IMR-90 (cell line): ENCODE measurements around the gene PIAS4. TPM values are rescaled to one million over a fixed set of nuclear protein-coding genes. Genes with fewer than 3 reads are reported as not detected.

ENCODE experiments used
- ATAC-seq: fragments of 200-7000 bp; cut with Tn5 transposase; 2 replicates; pipeline ENCODE4 v1.9.1; 2020; ENCODE audit warnings: low read depth, mild to moderate bottlenecking, moderate library complexity
- BruUV-seq: library from RNA; stranded (reverse); fragments of 400-500 nt; replicated peaks from 2 replicates; lab custom pipeline; 2021; lab: Mats Ljungman, UMichigan
- CTCF ChIA-PET: fragments of 300-600 bp; formaldehyde crosslinking; extraction: SDS; loops from one replicate; lab custom pipeline; 2021; ENCODE audit warnings: antibody characterized with exemption; lab: Yijun Ruan, JAX
- POLR2A ChIA-PET: fragments of 300-600 bp; sonication (Branson Sonifier 250); formaldehyde crosslinking; loops from one replicate; lab custom pipeline; 2022; ENCODE audit warnings: antibody characterized with exemption; ENCODE audit not compliant: unreplicated experiment; lab: Charles Lee
- DNase-seq: peaks from one replicate; pipeline ENCODE4 v3.0.0; 2013
- H2AFZ ChIP-seq: replicated peaks from 2 replicates; pipeline ENCODE3; 2013; ENCODE audit warnings: low read length, mild to moderate bottlenecking; ENCODE audit not compliant: poor library complexity
- H2AK5ac ChIP-seq: 2 replicates; pipeline ENCODE4 v1.6.1; 2013; ENCODE audit warnings: low read depth, low read length, inconsistent platforms
- H2AK9ac ChIP-seq: replicated peaks from 2 replicates; pipeline ENCODE3; 2013; ENCODE audit warnings: mild to moderate bottlenecking, low read depth, low read length, moderate library complexity; ENCODE audit not compliant: poor library complexity
- H2BK120ac ChIP-seq: 2 replicates; pipeline ENCODE4 v1.6.1; 2013; ENCODE audit warnings: low read depth, low read length, inconsistent platforms
- H2BK15ac ChIP-seq: 3 replicates; pipeline ENCODE4 v1.6.1; 2013; ENCODE audit warnings: low read depth, low read length, inconsistent platforms
- H2BK20ac ChIP-seq: 2 replicates; pipeline ENCODE4 v1.6.1; 2013; ENCODE audit warnings: low read depth, mild to moderate bottlenecking, inconsistent platforms, low read length, moderate library complexity
- H2BK5ac ChIP-seq: 2 replicates; pipeline ENCODE4 v1.6.1; 2013; ENCODE audit warnings: mild to moderate bottlenecking, low read depth, low read length, inconsistent platforms; ENCODE audit not compliant: poor library complexity, severe bottlenecking
- H3K14ac ChIP-seq: replicated peaks from 2 replicates; pipeline ENCODE4 v1.6.1; 2013; ENCODE audit warnings: low read depth, low read length, inconsistent platforms
- H3K18ac ChIP-seq: 2 replicates; pipeline ENCODE4 v1.6.1; 2013; ENCODE audit warnings: low read depth, low read length, control low read depth
- H3K23ac ChIP-seq: 2 replicates; pipeline ENCODE4 v1.6.1; 2013; ENCODE audit warnings: low read depth, low read length, inconsistent platforms
- H3K27ac ChIP-seq: 2 replicates; pipeline ENCODE4 v1.5.1; 2013; ENCODE audit warnings: mild to moderate bottlenecking, control low read depth, low read length; ENCODE audit not compliant: insufficient read depth
- H3K27me3 ChIP-seq: 2 replicates; pipeline ENCODE4 v1.6.1; 2013; ENCODE audit warnings: low read length; ENCODE audit not compliant: control insufficient read depth, insufficient read depth
- H3K36me3 ChIP-seq: 2 replicates; pipeline ENCODE4 v1.6.1; 2013; ENCODE audit warnings: low read length, mixed read lengths; ENCODE audit not compliant: control insufficient read depth, insufficient read depth
- H3K4ac ChIP-seq: 2 replicates; pipeline ENCODE4 v1.6.1; 2013; ENCODE audit warnings: low read depth, low read length, inconsistent platforms
- H3K4me1 ChIP-seq: 2 replicates; pipeline ENCODE4 v1.6.1; 2013; ENCODE audit warnings: low read length, mixed read lengths; ENCODE audit not compliant: control insufficient read depth, insufficient read depth
- H3K4me2 ChIP-seq: 2 replicates; pipeline ENCODE4 v1.6.1; 2013; ENCODE audit warnings: low read depth, mild to moderate bottlenecking, control low read depth, low read length, moderate library complexity
- H3K4me3 ChIP-seq: 2 replicates; pipeline ENCODE4 v1.5.1; 2013; ENCODE audit warnings: low read depth, mild to moderate bottlenecking, control low read depth, low read length, moderate library complexity; ENCODE audit not compliant: insufficient read depth
- H3K56ac ChIP-seq: 2 replicates; pipeline ENCODE4 v1.6.1; 2013; ENCODE audit warnings: low read length, inconsistent platforms; ENCODE audit not compliant: insufficient read depth; ENCODE audit errors: extremely low read depth
- H3K79me1 ChIP-seq, 2 experiments: 2 replicates each; pipeline ENCODE4 v1.6.1; 2013; ENCODE audit warnings: low read length in 2 of 2, inconsistent platforms in 1 of 2, low read depth in 1 of 2
- H3K9ac ChIP-seq: 2 replicates; pipeline ENCODE4 v1.6.1; 2013; ENCODE audit warnings: low read depth, low read length, control low read depth
- H3K9me1 ChIP-seq: 2 replicates; pipeline ENCODE4 v1.6.1; 2013; ENCODE audit warnings: low read length, inconsistent platforms; ENCODE audit not compliant: insufficient read depth
- H3K9me3 ChIP-seq: 2 replicates; pipeline ENCODE4 v1.6.1; 2013; ENCODE audit warnings: low read length; ENCODE audit not compliant: control insufficient read depth, insufficient read depth
- H4K20me1 ChIP-seq: 2 replicates; pipeline ENCODE4 v1.6.1; 2013; ENCODE audit warnings: low read length, inconsistent platforms; ENCODE audit not compliant: insufficient read depth
- H4K5ac ChIP-seq: 2 replicates; pipeline ENCODE4 v1.6.1; 2013; ENCODE audit warnings: mild to moderate bottlenecking, low read depth, low read length, control low read depth
- H4K8ac ChIP-seq, 2 experiments: 2 replicates each; pipeline ENCODE4 v1.6.1; 2013; ENCODE audit warnings: low read depth in 2 of 2, low read length in 2 of 2, control low read depth in 1 of 2, inconsistent platforms in 1 of 2
- H4K91ac ChIP-seq: 2 replicates; pipeline ENCODE4 v1.6.1; 2013; ENCODE audit warnings: low read depth, low read length, inconsistent platforms; ENCODE audit not compliant: insufficient read depth
- BHLHE40 ChIP-seq: fragments of 150-350 bp; IDR thresholded peaks from 2 replicates; pipeline ENCODE4 v1.6.1; 2016; ENCODE audit warnings: mild to moderate bottlenecking, low read depth, low read length
- CEBPB ChIP-seq: IDR thresholded peaks from 2 replicates; pipeline ENCODE4 v1.6.1; 2012; ENCODE audit warnings: low read depth, low read length, improper control_type of control experiment
- CHD1 ChIP-seq: IDR thresholded peaks from 2 replicates; pipeline ENCODE4 v1.6.1; 2012; ENCODE audit warnings: low read depth, low read length, improper control_type of control experiment
- FOS ChIP-seq: fragments of 150-350 bp; IDR thresholded peaks from 2 replicates; pipeline ENCODE4 v1.6.1; 2016; ENCODE audit warnings: low read depth, low read length
- MAFK ChIP-seq: IDR thresholded peaks from 2 replicates; pipeline ENCODE4 v1.6.1; 2012; ENCODE audit warnings: low read depth, low read length, improper control_type of control experiment
- MAZ ChIP-seq: IDR thresholded peaks from 2 replicates; pipeline ENCODE4 v1.6.1; 2012; ENCODE audit warnings: low read depth, mild to moderate bottlenecking, low read length, improper control_type of control experiment, moderate library complexity, borderline replicate concordance
- MXI1 ChIP-seq: IDR thresholded peaks from 2 replicates; pipeline ENCODE4 v1.6.1; 2012; ENCODE audit warnings: low read depth, mild to moderate bottlenecking, low read length, moderate library complexity, borderline replicate concordance
- NFE2L2 ChIP-seq: fragments of 150-350 bp; IDR thresholded peaks from 2 replicates; pipeline ENCODE4 v1.6.1; 2016; ENCODE audit warnings: low read depth, mild to moderate bottlenecking, low read length
- POLR2A ChIP-seq: IDR thresholded peaks from 2 replicates; pipeline ENCODE4 v1.6.1; 2012; ENCODE audit warnings: mild to moderate bottlenecking, low read depth, low read length
- RAD21 ChIP-seq: IDR thresholded peaks from 2 replicates; pipeline ENCODE4 v1.6.1; 2012; ENCODE audit warnings: low read length, improper control_type of control experiment
- RCOR1 ChIP-seq: IDR thresholded peaks from 2 replicates; pipeline ENCODE4 v1.6.1; 2012; ENCODE audit warnings: mild to moderate bottlenecking, low read length, improper control_type of control experiment; ENCODE audit not compliant: insufficient replicate concordance
- RFX5 ChIP-seq: IDR thresholded peaks from 2 replicates; pipeline ENCODE4 v1.8.0; 2012; ENCODE audit warnings: low read depth, mild to moderate bottlenecking, low read length, moderate library complexity
- SMC3 ChIP-seq: fragments of 150-350 bp; IDR thresholded peaks from 2 replicates; pipeline ENCODE4 v1.6.1; 2016; ENCODE audit warnings: low read depth, mild to moderate bottlenecking, antibody characterized with exemption, low read length, moderate library complexity
- WGBS, 2 experiments: methylation state at CpG; one replicate each; pipeline versions ENCODE4 v1.1.5 to v1.1.7; 2013; ENCODE audit warnings: missing lambda C conversion rate in 2 of 2; ENCODE audit not compliant: insufficient read length in 1 of 2; ENCODE audit errors: extremely low coverage in 2 of 2; 5-methylcytosine and 5-hydroxymethylcytosine counted together
- dilution Hi-C: fragments of 300-500 bp; cut with HindIII; formaldehyde crosslinking; loops from one replicate; pipeline ENCODE4 v1.14.3; 2018; ENCODE audit warnings: low sequenced_read_pairs; ENCODE audit not compliant: unreplicated experiment
- in situ Hi-C: fragments of 300-500 bp; cut with MboI; formaldehyde crosslinking; loops from 3 replicates; pipeline ENCODE4 v1.14.3; 2019; ENCODE audit warnings: low sequenced_read_pairs, inconsistent platforms, mixed read lengths
- intact Hi-C: fragments of 100-400 bp; cut with micrococcal nuclease; formaldehyde crosslinking; loops from 2 replicates; pipeline ENCODE4 v1.10.0; 2022
- polyA plus RNA-seq, 3 experiments: library from polyadenylated mRNA; depleted of rRNA; stranded (reverse); fragments of >200 nt; gene quantifications; 2 replicates each; pipeline ENCODE4 v1.2.3, GENCODE V29; 2012; ENCODE audit warnings: low replicate concordance in 1 of 3
- total RNA-seq: library from RNA; depleted of rRNA; stranded (reverse); fragments of >200 nt; gene quantifications from 2 replicates; pipeline ENCODE4 v1.2.3, GENCODE V29; 2012
- TF ChIP-seq, protein P1 (sequence below): fragments of 150-350 bp; IDR thresholded peaks from 2 replicates; pipeline ENCODE4 v1.6.1; 2017; ENCODE audit warnings: mild to moderate bottlenecking, antibody characterized with exemption, low read length, low read depth
- TF ChIP-seq, protein P2 (sequence below): conservative IDR thresholded peaks from 2 replicates; pipeline ENCODE4 v1.5.1; 2012; ENCODE audit warnings: mild to moderate bottlenecking, low read depth, low read length, improper control_type of control experiment
- TF ChIP-seq, protein P3 (sequence below): fragments of 150-350 bp; IDR thresholded peaks from 2 replicates; pipeline ENCODE4 v1.6.1; 2016; ENCODE audit warnings: low read depth, mild to moderate bottlenecking, low read length, moderate library complexity, borderline replicate concordance

Gene PIAS4
- total and polyA plus RNA-seq, 2 of the 4 experiments (the other 2 are of a cell fraction), result 12.1 to 13.6 TPM

DNA sequence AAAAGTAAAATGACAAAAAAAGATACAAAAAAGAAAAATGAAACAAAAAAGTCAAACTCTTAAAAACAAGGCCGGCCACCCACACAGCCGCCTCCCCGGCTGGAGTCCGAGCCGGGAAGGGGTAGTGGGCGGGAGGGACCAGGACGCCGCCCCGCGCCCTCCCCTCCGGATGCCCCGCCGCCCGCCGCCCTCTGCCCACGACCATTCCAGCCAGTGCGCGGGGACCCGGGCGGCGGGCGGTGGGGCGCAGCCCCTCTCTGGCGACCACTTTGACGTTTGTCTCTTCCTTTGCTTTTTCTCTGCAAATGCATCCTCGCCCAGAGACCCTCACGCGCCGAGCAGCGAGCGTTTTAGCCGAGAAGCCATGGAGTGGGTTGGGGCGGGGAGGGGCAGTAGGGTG is 30.5 kb downstream of the PIAS4 start:
- DNase-seq, result no peak
- H3K4me2 ChIP-seq, result no peak overlapping the region
- peaks cover 16% of the 10 kb centered on the region for H3K9me1 ChIP-seq
- H2AK9ac ChIP-seq, result no peak overlapping the region
- H3K4ac ChIP-seq, result no peak overlapping the region
- POLR2A ChIA-PET, result no interaction called here
- H4K5ac ChIP-seq, result no peak overlapping the region
- H3K4me3 ChIP-seq, result no peak overlapping the region
- no peak overlapping the region for H3K18ac ChIP-seq
- H2BK15ac ChIP-seq, result no peak overlapping the region
- H3K9ac ChIP-seq, result no peak overlapping the region
- H3K36me3 ChIP-seq, result peaks cover 57% of the 10 kb centered on the region
- no peaks in the 10 kb centered on the region for H3K4me1 ChIP-seq
- no TSS peak for BruUV-seq
- CTCF ChIA-PET, result no interaction called here
- no peaks in the 10 kb centered on the region for H3K9me3 ChIP-seq
- H3K27me3 ChIP-seq, result no peaks in the 10 kb centered on the region
- H2BK120ac ChIP-seq, result no peak overlapping the region
- H4K20me1 ChIP-seq, result peaks cover 52% of the 10 kb centered on the region
- intact Hi-C loops (no loop called here), dilution Hi-C loops (no loop called here), in situ Hi-C loops (no loop called here)
- no peak overlapping the region for H4K91ac ChIP-seq
- no peak overlapping the region for H4K8ac ChIP-seq
- H3K27ac ChIP-seq, result no peak overlapping the region
- H3K23ac ChIP-seq, result no peak overlapping the region
- H2BK20ac ChIP-seq, result no peak overlapping the region
- no peak overlapping the region for H2BK5ac ChIP-seq
- H3K56ac ChIP-seq, result no peak overlapping the region
- H3K14ac ChIP-seq, result no peak overlapping the region
- TF ChIP-seq MAZ (no peak), CEBPB (no peak), NFE2L2 (no peak), RAD21 (no peak), RFX5 (no peak), BHLHE40 (no peak), FOS (no peak), RCOR1 (no peak), SMC3 (no peak), MXI1 (no peak), MAFK (no peak), POLR2A (no peak), CHD1 (no peak)
- TF ChIP-seq, protein P1, sequence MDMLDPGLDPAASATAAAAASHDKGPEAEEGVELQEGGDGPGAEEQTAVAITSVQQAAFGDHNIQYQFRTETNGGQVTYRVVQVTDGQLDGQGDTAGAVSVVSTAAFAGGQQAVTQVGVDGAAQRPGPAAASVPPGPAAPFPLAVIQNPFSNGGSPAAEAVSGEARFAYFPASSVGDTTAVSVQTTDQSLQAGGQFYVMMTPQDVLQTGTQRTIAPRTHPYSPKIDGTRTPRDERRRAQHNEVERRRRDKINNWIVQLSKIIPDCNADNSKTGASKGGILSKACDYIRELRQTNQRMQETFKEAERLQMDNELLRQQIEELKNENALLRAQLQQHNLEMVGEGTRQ, result no peak
- TF ChIP-seq, protein P2, sequence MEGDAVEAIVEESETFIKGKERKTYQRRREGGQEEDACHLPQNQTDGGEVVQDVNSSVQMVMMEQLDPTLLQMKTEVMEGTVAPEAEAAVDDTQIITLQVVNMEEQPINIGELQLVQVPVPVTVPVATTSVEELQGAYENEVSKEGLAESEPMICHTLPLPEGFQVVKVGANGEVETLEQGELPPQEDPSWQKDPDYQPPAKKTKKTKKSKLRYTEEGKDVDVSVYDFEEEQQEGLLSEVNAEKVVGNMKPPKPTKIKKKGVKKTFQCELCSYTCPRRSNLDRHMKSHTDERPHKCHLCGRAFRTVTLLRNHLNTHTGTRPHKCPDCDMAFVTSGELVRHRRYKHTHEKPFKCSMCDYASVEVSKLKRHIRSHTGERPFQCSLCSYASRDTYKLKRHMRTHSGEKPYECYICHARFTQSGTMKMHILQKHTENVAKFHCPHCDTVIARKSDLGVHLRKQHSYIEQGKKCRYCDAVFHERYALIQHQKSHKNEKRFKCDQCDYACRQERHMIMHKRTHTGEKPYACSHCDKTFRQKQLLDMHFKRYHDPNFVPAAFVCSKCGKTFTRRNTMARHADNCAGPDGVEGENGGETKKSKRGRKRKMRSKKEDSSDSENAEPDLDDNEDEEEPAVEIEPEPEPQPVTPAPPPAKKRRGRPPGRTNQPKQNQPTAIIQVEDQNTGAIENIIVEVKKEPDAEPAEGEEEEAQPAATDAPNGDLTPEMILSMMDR, result no peak
- TF ChIP-seq, protein P3, sequence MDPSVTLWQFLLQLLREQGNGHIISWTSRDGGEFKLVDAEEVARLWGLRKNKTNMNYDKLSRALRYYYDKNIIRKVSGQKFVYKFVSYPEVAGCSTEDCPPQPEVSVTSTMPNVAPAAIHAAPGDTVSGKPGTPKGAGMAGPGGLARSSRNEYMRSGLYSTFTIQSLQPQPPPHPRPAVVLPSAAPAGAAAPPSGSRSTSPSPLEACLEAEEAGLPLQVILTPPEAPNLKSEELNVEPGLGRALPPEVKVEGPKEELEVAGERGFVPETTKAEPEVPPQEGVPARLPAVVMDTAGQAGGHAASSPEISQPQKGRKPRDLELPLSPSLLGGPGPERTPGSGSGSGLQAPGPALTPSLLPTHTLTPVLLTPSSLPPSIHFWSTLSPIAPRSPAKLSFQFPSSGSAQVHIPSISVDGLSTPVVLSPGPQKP, result no peak
- whole genome bisulfite sequencing, 2 experiments, result 97% methylated on average over 14 of the region's 33 CpGs; no CpG with 5 or more reads in 1 of the 2 experiments
- H3K79me1 ChIP-seq, result peaks cover 16 to 43% of the 10 kb centered on the region in 2 experiments; a peak in 3 of 4 replicates
- no peak overlapping the region for H2AK5ac ChIP-seq
- no peak for ATAC-seq
- no peak overlapping the region for H2AFZ ChIP-seq
